ENCODE data around the gene MEIOC. TPM values are rescaled to one million over a fixed set of nuclear protein-coding genes. Genes with fewer than 3 reads are reported as not detected.

Gene MEIOC
- total RNA-seq, 1 experiment from 2014 or later, result 3.5 TPM

GRCh38 chr17:44661835-44662234, 5.6 kb downstream of the MEIOC start:
- TF ChIP-seq CTCF (IDR thresholded peaks at IDR 0.05; ENCODE audit: unreplicated experiment), result no peak
- no peak for DNase-seq
- no peaks in the 10 kb centered on the region for H3K9me3 Mint-ChIP-seq (ENCODE audit: low read depth, unreplicated experiment)
- intact Hi-C loops (cut with micrococcal nuclease; ENCODE audit: unreplicated experiment), result no loop called here
- H3K27ac Mint-ChIP-seq (ENCODE audit: unreplicated experiment), result no peak overlapping the region
- no peaks in the 10 kb centered on the region for H3K27me3 Mint-ChIP-seq (ENCODE audit: unreplicated experiment)
- CTCF ChIA-PET, result no interaction called here
- BruUV-seq (replicated peaks), result no TSS peak
- H3K36me3 Mint-ChIP-seq (ENCODE audit: insufficient read depth, unreplicated experiment), result no peaks in the 10 kb centered on the region
- H3K4me1 Mint-ChIP-seq (ENCODE audit: low read depth, unreplicated experiment), result no peaks in the 10 kb centered on the region
- H3K4me3 Mint-ChIP-seq (ENCODE audit: low read depth, unreplicated experiment), result no peak overlapping the region

DNA sequence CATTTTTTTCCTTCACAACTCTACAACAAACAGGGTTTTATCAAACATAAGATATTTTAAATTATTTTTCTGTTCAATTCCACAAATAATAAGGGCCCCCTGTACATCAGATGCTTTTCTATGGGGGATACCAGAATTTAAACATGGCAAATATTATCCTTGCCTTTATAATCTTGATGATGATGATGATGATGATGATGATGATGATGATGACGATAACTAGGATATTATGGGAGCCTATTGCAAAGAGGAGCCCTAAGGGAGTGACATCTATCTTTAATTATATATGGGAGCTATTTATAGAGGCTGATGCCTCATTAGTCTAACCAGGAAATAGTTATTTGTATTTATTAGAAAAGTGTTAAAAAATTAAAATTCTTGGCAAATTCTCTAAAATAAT, 6.8 kb downstream of the MEIOC start:
- DNase-seq, result no peak
- no peak overlapping the region for H3K4me3 Mint-ChIP-seq (ENCODE audit: low read depth, unreplicated experiment)
- BruUV-seq (replicated peaks), result no TSS peak
- intact Hi-C loops (cut with micrococcal nuclease; ENCODE audit: unreplicated experiment), result no loop called here
- H3K27me3 Mint-ChIP-seq (ENCODE audit: unreplicated experiment), result no peaks in the 10 kb centered on the region
- H3K4me1 Mint-ChIP-seq (ENCODE audit: low read depth, unreplicated experiment), result no peaks in the 10 kb centered on the region
- CTCF ChIA-PET, result no interaction called here
- no peaks in the 10 kb centered on the region for H3K9me3 Mint-ChIP-seq (ENCODE audit: low read depth, unreplicated experiment)
- no peak for TF ChIP-seq CTCF (IDR thresholded peaks at IDR 0.05; ENCODE audit: unreplicated experiment)
- no peak overlapping the region for H3K27ac Mint-ChIP-seq (ENCODE audit: unreplicated experiment)
- no peaks in the 10 kb centered on the region for H3K36me3 Mint-ChIP-seq (ENCODE audit: insufficient read depth, unreplicated experiment)

DNA sequence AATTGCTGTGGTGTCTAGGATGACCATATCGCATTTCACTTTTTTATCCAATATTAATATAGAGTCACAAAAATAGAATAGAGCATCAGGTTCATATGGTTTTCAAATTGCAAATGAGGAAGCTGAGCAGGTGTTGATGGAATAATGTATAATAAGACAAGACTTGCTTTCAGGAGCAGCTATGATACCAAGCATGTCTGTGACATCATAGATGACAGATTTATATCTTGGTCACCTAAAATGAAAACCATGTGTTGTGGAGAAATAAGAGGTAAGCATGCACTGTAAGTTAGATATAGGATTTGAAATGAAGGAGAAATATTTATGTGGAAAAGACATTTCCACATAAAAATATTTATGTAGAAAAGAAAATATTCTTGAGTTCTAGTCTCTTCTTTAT, 8.6 kb downstream of the MEIOC start:
- no peak for DNase-seq
- H3K9me3 Mint-ChIP-seq (ENCODE audit: low read depth, unreplicated experiment), result no peaks in the 10 kb centered on the region
- no peak for TF ChIP-seq CTCF (IDR thresholded peaks at IDR 0.05; ENCODE audit: unreplicated experiment)
- no peaks in the 10 kb centered on the region for H3K36me3 Mint-ChIP-seq (ENCODE audit: insufficient read depth, unreplicated experiment)
- H3K27me3 Mint-ChIP-seq (ENCODE audit: unreplicated experiment), result no peaks in the 10 kb centered on the region
- no peak overlapping the region for H3K4me3 Mint-ChIP-seq (ENCODE audit: low read depth, unreplicated experiment)
- intact Hi-C loops (cut with micrococcal nuclease; ENCODE audit: unreplicated experiment), result no loop called here
- no TSS peak for BruUV-seq (replicated peaks)
- CTCF ChIA-PET, result no interaction called here
- no peaks in the 10 kb centered on the region for H3K4me1 Mint-ChIP-seq (ENCODE audit: low read depth, unreplicated experiment)
- H3K27ac Mint-ChIP-seq (ENCODE audit: unreplicated experiment), result no peak overlapping the region

GRCh38 chr17:44666006-44666405, 9.7 kb downstream of the MEIOC start:
- H3K27me3 Mint-ChIP-seq (ENCODE audit: unreplicated experiment), result no peaks in the 10 kb centered on the region

More at GRCh38 chr17:44666006-44666405, 9.7 kb downstream of the MEIOC start:
- intact Hi-C loops (cut with micrococcal nuclease; ENCODE audit: unreplicated experiment), result no loop called here
- H3K4me1 Mint-ChIP-seq (ENCODE audit: low read depth, unreplicated experiment), result no peaks in the 10 kb centered on the region
- H3K27ac Mint-ChIP-seq (ENCODE audit: unreplicated experiment), result no peak overlapping the region
- H3K36me3 Mint-ChIP-seq (ENCODE audit: insufficient read depth, unreplicated experiment), result no peaks in the 10 kb centered on the region
- no peaks in the 10 kb centered on the region for H3K9me3 Mint-ChIP-seq (ENCODE audit: low read depth, unreplicated experiment)
- CTCF ChIA-PET, result no interaction called here
- H3K4me3 Mint-ChIP-seq (ENCODE audit: low read depth, unreplicated experiment), result no peak overlapping the region
- BruUV-seq (replicated peaks), result no TSS peak
- TF ChIP-seq CTCF (IDR thresholded peaks at IDR 0.05; ENCODE audit: unreplicated experiment), result no peak
- no peak for DNase-seq
